Mesendoderm (in vitro differentiated cells): ENCODE data around the gene ARMC2.

Source experiments
- DNase-seq: peaks from one replicate; pipeline ENCODE4 v3.0.0; 2013
- H2AK5ac ChIP-seq: 2 replicates; pipeline ENCODE4 v1.6.1; 2013; ENCODE audit warnings: low read length, inconsistent platforms
- H2BK120ac ChIP-seq: 2 replicates; pipeline ENCODE4 v1.6.1; 2013; ENCODE audit warnings: low read depth, mild to moderate bottlenecking, low read length, moderate library complexity, mixed read lengths
- H2BK15ac ChIP-seq: replicated peaks from 2 replicates; pipeline ENCODE4 v1.6.1; 2013; ENCODE audit warnings: low read depth, mild to moderate bottlenecking, moderate library complexity
- H2BK5ac ChIP-seq: 2 replicates; pipeline ENCODE4 v1.6.1; 2013; ENCODE audit warnings: low read length, inconsistent platforms
- H3K18ac ChIP-seq: 2 replicates; pipeline ENCODE4 v1.6.1; 2013; ENCODE audit warnings: mild to moderate bottlenecking, low read length, mixed read lengths
- H3K23ac ChIP-seq: one replicate; pipeline ENCODE4 v1.6.1; 2013; ENCODE audit warnings: low read length
- H3K27ac ChIP-seq: 2 replicates; pipeline ENCODE4 v1.5.1; 2013; ENCODE audit warnings: low read depth, mild to moderate bottlenecking, inconsistent platforms, low read length, moderate library complexity
- H3K27me3 ChIP-seq: 2 replicates; pipeline ENCODE4 v1.6.1; 2013; ENCODE audit warnings: low read length, control low read depth, mild to moderate bottlenecking, inconsistent platforms; ENCODE audit not compliant: insufficient read depth, poor library complexity
- H3K36me3 ChIP-seq: 2 replicates; pipeline ENCODE4 v1.6.1; 2013; ENCODE audit warnings: low read length, inconsistent platforms; ENCODE audit not compliant: control insufficient read depth, insufficient read depth
- H3K4ac ChIP-seq: one replicate; pipeline ENCODE4 v1.6.1; 2013; ENCODE audit warnings: low read depth, mild to moderate bottlenecking, low read length, moderate library complexity
- H3K4me1 ChIP-seq: 2 replicates; pipeline ENCODE4 v1.6.1; 2013; ENCODE audit warnings: low read depth, low read length, inconsistent platforms; ENCODE audit not compliant: control insufficient read depth
- H3K4me2 ChIP-seq: 2 replicates; pipeline ENCODE4 v1.6.1; 2013; ENCODE audit warnings: low read length
- H3K4me3 ChIP-seq: 2 replicates; pipeline ENCODE4 v1.5.1; 2013; ENCODE audit warnings: mild to moderate bottlenecking, low read length
- H3K56ac ChIP-seq: one replicate; pipeline ENCODE4 v1.6.1; 2013; ENCODE audit warnings: low read length
- H3K79me1 ChIP-seq: 2 replicates; pipeline ENCODE4 v1.6.1; 2013; ENCODE audit warnings: low read length, inconsistent platforms
- H3K79me2 ChIP-seq: 2 replicates; pipeline ENCODE4 v1.6.1; 2013; ENCODE audit warnings: mild to moderate bottlenecking, low read length; ENCODE audit not compliant: control insufficient read depth, insufficient read depth
- H3K9ac ChIP-seq: 2 replicates; pipeline ENCODE4 v1.6.1; 2013; ENCODE audit warnings: low read length, inconsistent platforms
- H4K5ac ChIP-seq: one replicate; pipeline ENCODE4 v1.6.1; 2013; ENCODE audit warnings: low read length
- H4K8ac ChIP-seq: one replicate; pipeline ENCODE4 v1.6.1; 2013; ENCODE audit warnings: low read depth, mild to moderate bottlenecking, control low read depth, low read length, moderate library complexity
- WGBS: extraction: QIAGEN DNeasy Blood & Tissue Kit; methylation state at CpG from one replicate; pipeline ENCODE4 v1.1.7; 2013; ENCODE audit warnings: low lambda C conversion rate, missing lambda C conversion rate; ENCODE audit not compliant: insufficient coverage; ENCODE audit errors: extremely low coverage; 5-methylcytosine and 5-hydroxymethylcytosine counted together

The ARMC2 gene

GRCh38 chr6:108993876-108994275, 145.7 kb downstream of the ARMC2 start:
- H3K4me1 ChIP-seq, result no peaks in the 10 kb centered on the region
- no peak overlapping the region for H2BK15ac ChIP-seq
- H3K4ac ChIP-seq, result no peak overlapping the region
- no peak overlapping the region for H2BK5ac ChIP-seq
- no peak overlapping the region for H3K23ac ChIP-seq
- no peak overlapping the region for H2AK5ac ChIP-seq
- no peak overlapping the region for H4K5ac ChIP-seq
- H3K56ac ChIP-seq, result no peak overlapping the region
- H3K9ac ChIP-seq, result no peak overlapping the region
- H4K8ac ChIP-seq, result no peak overlapping the region
- H3K27me3 ChIP-seq, result no peaks in the 10 kb centered on the region
- H3K18ac ChIP-seq, result no peak overlapping the region
- no peaks in the 10 kb centered on the region for H3K79me2 ChIP-seq
- no peaks in the 10 kb centered on the region for H3K79me1 ChIP-seq
- DNase-seq, result no peak
- WGBS, result no CpG with 5 or more reads among the region's 3 CpGs
- no peak overlapping the region for H3K27ac ChIP-seq
- H2BK120ac ChIP-seq, result no peak overlapping the region
- no peaks in the 10 kb centered on the region for H3K36me3 ChIP-seq
- H3K4me3 ChIP-seq, result no peak overlapping the region
- no peak overlapping the region for H3K4me2 ChIP-seq

- H3K9ac ChIP-seq, result no peak overlapping the region
- H3K56ac ChIP-seq, result no peak overlapping the region
- no peak overlapping the region for H3K4me3 ChIP-seq
- no peak overlapping the region for H4K8ac ChIP-seq
- H3K4me1 ChIP-seq, result no peaks in the 10 kb centered on the region
- no peaks in the 10 kb centered on the region for H3K27me3 ChIP-seq
- H3K18ac ChIP-seq, result no peak overlapping the region
- no peak overlapping the region for H3K4me2 ChIP-seq
- H2BK120ac ChIP-seq, result no peak overlapping the region
- no peak overlapping the region for H4K5ac ChIP-seq
- no peak overlapping the region for H3K23ac ChIP-seq
- no peak for DNase-seq
- no peak overlapping the region for H2BK15ac ChIP-seq
- H3K79me1 ChIP-seq, result no peaks in the 10 kb centered on the region
- H2AK5ac ChIP-seq, result no peak overlapping the region
- no peaks in the 10 kb centered on the region for H3K79me2 ChIP-seq
- no peak overlapping the region for H2BK5ac ChIP-seq
- no peak overlapping the region for H3K4ac ChIP-seq
- H3K27ac ChIP-seq, result no peak overlapping the region
- H3K36me3 ChIP-seq, result no peaks in the 10 kb centered on the region
Observed at GRCh38 chr6:108995296-108995695, 147.1 kb downstream of the ARMC2 start.

GRCh38 chr6:108996208-108996607, 148.0 kb downstream of the ARMC2 start:
- no peak overlapping the region for H3K4me2 ChIP-seq
- no peaks in the 10 kb centered on the region for H3K36me3 ChIP-seq
- H3K79me2 ChIP-seq, result no peaks in the 10 kb centered on the region
- H2BK120ac ChIP-seq, result no peak overlapping the region
- H3K79me1 ChIP-seq, result no peaks in the 10 kb centered on the region
- H4K8ac ChIP-seq, result no peak overlapping the region
- H2AK5ac ChIP-seq, result no peak overlapping the region
- WGBS, result no CpG with 5 or more reads among the region's 1 CpG
- DNase-seq, result no peak
- H3K9ac ChIP-seq, result no peak overlapping the region
- no peaks in the 10 kb centered on the region for H3K27me3 ChIP-seq
- H2BK15ac ChIP-seq, result no peak overlapping the region
- no peak overlapping the region for H3K27ac ChIP-seq
- H4K5ac ChIP-seq, result no peak overlapping the region
- H3K4me3 ChIP-seq, result no peak overlapping the region
- no peak overlapping the region for H3K56ac ChIP-seq
- H3K4ac ChIP-seq, result no peak overlapping the region
- H3K18ac ChIP-seq, result no peak overlapping the region
- no peaks in the 10 kb centered on the region for H3K4me1 ChIP-seq
- H2BK5ac ChIP-seq, result no peak overlapping the region
- no peak overlapping the region for H3K23ac ChIP-seq

- no CpG with 5 or more reads among the region's 3 CpGs for WGBS
- Histone ChIP-seq H2BK120ac (no peak overlapping the region), H3K36me3 (no peaks in the 10 kb centered on the region)
Observed at GRCh38 chr6:108998485-108998884, 150.3 kb downstream of the ARMC2 start.

GRCh38 chr6:108999428-108999827, 151.2 kb downstream of the ARMC2 start:
- Histone ChIP-seq H2BK120ac (no peak overlapping the region), H3K4me3 (no peak overlapping the region)
- no CpG with 5 or more reads among the region's 5 CpGs for WGBS

More at GRCh38 chr6:108998485-108998884, 150.3 kb downstream of the ARMC2 start:
- Histone ChIP-seq H3K4ac (no peak overlapping the region), H3K23ac (no peak overlapping the region), H3K79me2 (no peaks in the 10 kb centered on the region), H3K4me1 (no peaks in the 10 kb centered on the region), H3K27me3 (no peaks in the 10 kb centered on the region), H4K5ac (no peak overlapping the region), H4K8ac (no peak overlapping the region), H3K18ac (no peak overlapping the region), H3K79me1 (no peaks in the 10 kb centered on the region), H2BK5ac (no peak overlapping the region), H2AK5ac (no peak overlapping the region), H3K27ac (no peak overlapping the region), H2BK15ac (no peak overlapping the region), H3K56ac (no peak overlapping the region), H3K4me2 (no peak overlapping the region), H3K9ac (no peak overlapping the region), H3K4me3 (no peak overlapping the region)
- no peak for DNase-seq

GRCh38 chr6:109000289-109000688, 152.1 kb downstream of the ARMC2 start:
- Histone ChIP-seq H3K4me3 (no peak overlapping the region), H3K23ac (no peak overlapping the region), H2AK5ac (no peak overlapping the region), H3K56ac (no peak overlapping the region), H4K5ac (no peak overlapping the region), H3K36me3 (no peaks in the 10 kb centered on the region), H2BK5ac (no peak overlapping the region), H4K8ac (no peak overlapping the region), H3K18ac (no peak overlapping the region), H3K4ac (no peak overlapping the region), H3K9ac (no peak overlapping the region), H2BK15ac (no peak overlapping the region), H3K27me3 (no peaks in the 10 kb centered on the region), H2BK120ac (no peak overlapping the region), H3K79me2 (no peaks in the 10 kb centered on the region), H3K27ac (no peak overlapping the region), H3K4me2 (no peak overlapping the region), H3K4me1 (no peaks in the 10 kb centered on the region), H3K79me1 (no peaks in the 10 kb centered on the region)
- no peak for DNase-seq
- no CpG with 5 or more reads among the region's 2 CpGs for WGBS

More at GRCh38 chr6:108999428-108999827, 151.2 kb downstream of the ARMC2 start:
- Histone ChIP-seq H3K27ac (no peak overlapping the region), H2BK5ac (no peak overlapping the region), H3K4me2 (no peak overlapping the region), H3K9ac (no peak overlapping the region), H3K27me3 (no peaks in the 10 kb centered on the region), H3K56ac (no peak overlapping the region), H4K5ac (no peak overlapping the region), H3K18ac (no peak overlapping the region), H2AK5ac (no peak overlapping the region), H3K23ac (no peak overlapping the region), H3K79me2 (no peaks in the 10 kb centered on the region), H2BK15ac (no peak overlapping the region), H4K8ac (no peak overlapping the region), H3K79me1 (no peaks in the 10 kb centered on the region), H3K4ac (no peak overlapping the region), H3K4me1 (no peaks in the 10 kb centered on the region), H3K36me3 (no peaks in the 10 kb centered on the region)
- no peak for DNase-seq
